GM21717 (cell line): ENCODE measurements around the gene TMC8.

Source experiments
- ATAC-seq: cut with Tn5 transposase; IDR thresholded peaks from one replicate; pipeline ENCODE4 v1.9.1; 2021; ENCODE audit warnings: mild to moderate bottlenecking, moderate library complexity; ENCODE audit not compliant: unreplicated experiment

The TMC8 gene

DNA sequence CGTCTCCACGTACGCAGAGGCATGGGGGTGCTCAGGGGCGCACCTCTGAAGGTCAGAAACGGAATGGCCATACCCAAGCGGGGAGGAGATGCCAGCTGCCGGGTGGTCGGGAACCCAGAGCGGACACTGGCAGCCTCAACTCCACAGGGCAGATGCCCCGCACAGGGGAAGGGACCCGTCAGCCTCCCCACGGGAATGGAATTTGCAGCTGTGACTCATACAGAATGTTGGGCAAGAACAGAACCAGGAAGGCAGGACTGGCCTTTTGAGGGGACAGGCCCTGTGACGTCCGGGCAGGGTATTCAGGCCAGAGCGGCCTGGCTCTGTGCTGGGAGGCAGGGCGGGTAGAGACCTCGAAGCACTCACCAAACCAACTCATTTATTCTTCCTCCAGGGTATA is 48.8 kb downstream of the TMC8 start:
- no peak for ATAC-seq

DNA sequence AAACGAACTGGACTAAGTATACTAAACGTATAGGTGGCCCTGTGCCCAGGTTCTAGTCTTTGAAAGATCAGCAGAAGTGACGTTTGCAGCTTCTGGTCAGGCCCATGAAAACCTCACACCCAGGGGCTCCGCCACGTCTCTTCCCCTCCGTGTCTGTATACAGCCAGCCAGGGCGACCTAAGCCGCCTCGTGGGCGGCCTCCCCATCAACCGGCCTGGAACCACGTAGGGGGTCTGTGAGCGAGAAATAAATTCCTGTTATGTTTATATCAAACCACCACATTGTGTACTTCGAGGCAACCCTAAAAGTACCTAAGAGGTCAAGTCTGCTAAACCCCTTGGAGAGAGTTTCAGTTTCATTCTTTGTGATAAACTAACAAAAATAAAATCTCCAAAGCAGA is 49.5 kb downstream of the TMC8 start:
- no peak for ATAC-seq

DNA sequence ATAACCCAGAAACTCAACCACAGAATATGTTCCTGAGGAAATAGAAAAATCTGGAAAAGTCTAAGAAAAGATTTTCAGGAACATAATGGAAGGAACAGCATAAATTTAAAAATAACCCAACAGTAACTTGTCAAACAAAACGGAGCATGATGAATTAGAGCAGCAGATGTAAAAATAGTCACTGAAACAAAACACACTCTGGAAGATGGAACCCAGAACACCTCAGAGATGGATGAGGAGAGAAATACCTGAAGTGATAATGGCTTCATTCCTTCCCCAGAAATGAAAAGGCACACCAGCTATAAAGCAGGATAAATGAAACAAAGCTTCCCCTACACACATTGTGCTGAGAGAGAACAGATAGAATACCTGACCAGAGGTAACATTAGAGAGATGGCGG is 49.9 kb downstream of the TMC8 start:
- ATAC-seq, result no peak

DNA sequence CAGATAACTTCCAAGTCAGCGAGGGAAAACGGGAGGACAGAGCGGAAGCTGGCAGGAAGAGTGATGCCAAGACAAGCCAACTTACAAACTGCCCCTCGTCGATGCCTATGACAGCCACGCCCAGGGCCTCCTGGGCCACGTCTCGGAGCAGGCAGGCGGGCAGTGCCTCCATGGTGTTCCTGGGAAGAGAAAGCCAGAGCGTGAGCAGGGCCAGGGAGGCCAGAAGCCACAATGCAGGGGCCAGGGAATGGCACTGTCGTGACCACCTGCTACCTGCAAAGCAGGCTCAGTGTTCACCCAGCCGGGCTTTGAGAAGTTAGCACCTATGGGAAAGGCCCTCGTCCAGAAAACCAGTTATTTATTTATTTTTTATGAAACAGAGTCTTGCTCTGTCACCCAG is 51.9 kb downstream of the TMC8 start:
- ATAC-seq, result no peak

DNA sequence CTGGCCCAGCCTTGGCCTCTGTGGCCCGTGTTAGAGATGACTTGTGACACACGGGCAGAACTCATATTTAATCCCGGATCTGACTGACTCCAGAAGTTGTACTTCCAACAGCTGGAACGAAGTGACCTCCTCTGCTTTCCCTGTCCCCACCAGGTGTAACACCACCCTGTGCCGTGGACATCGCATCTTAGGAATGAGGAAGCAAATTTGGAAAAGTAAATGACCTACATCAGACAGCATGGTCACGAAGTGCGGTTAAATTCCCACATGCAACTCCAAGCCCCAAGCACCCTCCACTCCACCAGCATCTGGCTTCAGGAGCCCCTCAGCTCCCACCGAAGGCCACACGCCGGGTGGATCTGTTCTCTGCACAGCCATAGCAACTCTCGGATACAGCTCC is 53.3 kb downstream of the TMC8 start:
- no peak for ATAC-seq

DNA sequence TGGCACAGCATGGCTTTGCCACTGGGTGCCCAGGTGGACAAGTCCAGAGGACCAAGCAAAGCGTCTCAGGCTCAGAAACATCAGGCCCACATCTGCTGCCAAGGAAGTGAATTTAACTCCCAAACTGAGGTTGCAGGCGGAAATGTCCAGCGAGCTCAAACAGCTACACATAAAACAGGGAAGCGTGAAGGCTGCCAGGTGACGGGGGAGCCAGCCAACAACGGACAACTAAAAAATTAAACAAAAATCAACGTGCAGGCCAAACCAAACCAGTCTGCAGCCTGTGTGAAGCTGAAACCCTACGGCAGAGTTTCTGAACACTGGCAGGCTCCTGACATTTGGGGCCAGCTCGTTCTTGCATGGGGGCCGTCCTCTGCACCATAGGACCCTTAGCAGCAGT is 53.8 kb downstream of the TMC8 start:
- ATAC-seq, result no peak

DNA sequence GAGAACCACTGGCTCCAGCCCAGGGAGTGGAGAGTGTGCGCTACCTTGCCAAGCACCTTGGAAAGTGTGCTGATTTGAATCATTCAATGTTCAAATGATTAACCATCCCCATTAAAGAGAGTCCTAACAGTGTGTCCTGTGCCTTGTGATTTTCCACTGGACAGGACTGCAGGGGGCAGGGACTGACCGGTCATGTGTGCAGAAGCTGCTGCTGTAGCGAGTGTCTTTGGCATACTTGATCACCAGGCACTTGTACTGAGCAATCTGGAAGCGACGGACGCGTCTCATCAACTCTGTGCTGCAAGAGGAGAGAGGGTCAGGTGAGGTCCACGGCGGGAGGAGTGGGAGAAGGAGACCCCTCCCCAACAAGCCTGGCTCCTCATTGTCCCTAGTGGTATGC is 54.3 kb downstream of the TMC8 start:
- ATAC-seq, result no peak

DNA sequence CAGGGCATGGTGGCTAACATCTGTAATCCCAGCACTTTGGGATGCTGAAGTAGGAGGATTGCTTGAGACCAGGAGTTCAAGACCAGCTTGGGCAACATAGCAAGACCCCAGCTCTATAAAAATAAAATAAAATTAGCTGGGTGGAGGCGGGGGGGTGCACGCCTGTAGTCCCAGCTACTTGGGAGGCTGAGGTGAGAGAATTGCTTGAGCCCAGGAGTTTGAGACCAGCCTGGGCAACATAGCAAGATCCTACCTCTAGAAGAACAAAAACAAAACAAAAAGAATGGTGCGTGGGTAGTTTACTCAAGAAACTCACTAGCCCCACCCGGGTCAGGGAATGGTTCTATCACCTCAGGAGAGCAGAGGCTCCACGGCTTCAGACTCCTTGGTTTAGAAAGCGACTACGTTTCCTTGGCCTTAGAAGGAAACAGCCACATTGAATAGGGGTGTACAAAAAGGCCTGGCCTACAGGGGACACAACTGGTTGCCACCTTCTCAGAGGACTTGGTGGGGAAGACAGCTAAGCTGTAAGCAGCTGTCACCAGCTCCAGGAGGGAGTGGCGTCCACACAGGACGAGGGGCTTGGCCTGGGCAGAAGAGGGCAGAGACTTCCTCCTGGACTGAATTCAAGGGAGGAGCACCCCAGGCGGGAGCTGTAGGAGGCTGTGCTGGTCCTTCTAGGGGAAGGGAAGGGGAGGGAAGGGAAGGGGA is 55.6 kb downstream of the TMC8 start:
- no peak for ATAC-seq

DNA sequence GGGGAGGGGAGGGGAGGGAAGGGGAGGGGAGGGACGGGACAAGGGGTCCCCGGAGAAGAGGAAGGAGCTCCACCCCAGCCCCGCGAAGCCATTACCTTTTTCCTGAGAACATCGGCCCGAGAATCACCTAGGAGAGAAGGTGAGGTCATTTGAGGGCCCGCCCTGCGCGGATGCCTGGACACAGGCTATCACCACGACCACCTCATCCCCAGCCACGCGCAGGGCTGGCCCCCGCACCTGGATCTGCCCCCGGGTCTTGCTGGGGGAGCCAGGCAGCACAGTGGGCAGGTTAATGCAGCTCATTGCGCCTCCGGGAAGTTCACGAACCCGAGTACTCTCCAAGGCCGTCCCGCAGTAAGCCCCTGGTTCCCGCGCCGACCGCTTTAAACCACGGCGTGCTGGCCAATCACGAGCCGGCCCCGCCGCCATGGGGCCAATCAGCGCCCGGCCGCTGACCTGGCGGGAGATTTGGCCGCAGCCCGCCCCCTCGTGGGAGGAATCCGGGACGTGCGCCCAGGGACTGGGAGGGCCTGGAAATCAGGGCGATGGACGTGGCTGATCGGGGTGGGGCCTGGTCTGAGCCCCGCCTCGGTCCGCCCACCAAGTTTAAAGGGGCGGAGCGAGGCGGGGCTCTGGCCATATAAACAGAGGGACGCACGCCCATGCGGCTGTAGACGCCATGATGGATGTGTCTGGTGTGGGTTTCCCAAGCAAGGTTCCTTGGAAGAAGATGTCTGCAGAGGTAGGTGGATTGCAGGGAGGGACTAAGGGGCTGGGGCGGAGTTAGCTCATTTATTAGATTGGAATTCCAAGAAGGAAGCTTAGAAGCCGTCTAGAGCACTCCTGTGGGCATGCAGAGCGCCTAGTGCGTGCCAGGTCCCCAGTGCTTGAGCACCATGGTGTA is 56.4 kb downstream of the TMC8 start, which contains the start of the genes AFMID and TK1:
Gene AFMID (plus strand): TSS at position 671 of the 904 bp plus-strand sequence. CDS start 9 bp downstream, at position 680.
Gene TK1 (minus strand): TSS at position 361 of the 904 bp plus-strand sequence. CDS start 58 bp downstream, at position 303.
- peak; percentile 72 for ATAC-seq
